Daoy (cell line): ENCODE results near the gene TTC32. TPM values are rescaled to one million over a fixed set of nuclear protein-coding genes. Genes with fewer than 3 reads are reported as not detected.

ENCODE experiments used
- DNase-seq: peaks from one replicate; pipeline ENCODE4 v3.0.0-alpha.2; 2015; ENCODE audit warnings: low read depth
- total RNA-seq: library from RNA; depleted of rRNA; stranded (reverse); fragments of >200 nt; shearing (Covaris generic); gene quantifications from 2 replicates; pipeline ENCODE4 v1.2.3, GENCODE V29; 2014; rRNA removed

TTC32 gene
- total RNA-seq, 1 experiment from 2014 or later, result 7.9 TPM

- no peak for DNase-seq
These were observed 51.4 kb downstream of the TTC32 start for GRCh38 chr2:19850056-19851050.

GRCh38 chr2:19848952-19849351 is 52.8 kb downstream of the TTC32 start:
- no peak for DNase-seq

GRCh38 chr2:19848029-19848750 is 53.6 kb downstream of the TTC32 start:
- no peak for DNase-seq

- no peak for DNase-seq
These were observed 54.3 kb downstream of the TTC32 start for GRCh38 chr2:19847486-19847885.

Other genes starting within 250 kb of the TTC32 start
- 15.6 and 17.8 TPM in 2 replicates for gene WDR35, start 88.1 kb upstream of the TTC32 start, total RNA-seq
- 0.29 and 0.30 TPM in 2 replicates for gene MATN3, start 110.7 kb upstream of the TTC32 start, total RNA-seq
- 118 and 120 TPM in 2 replicates for gene LAPTM4A, start 149.6 kb upstream of the TTC32 start, total RNA-seq